Astrocyte (in vitro differentiated cells and primary cell): ENCODE measurements around the gene CD177. TPM values are rescaled to one million over a fixed set of nuclear protein-coding genes. Genes with fewer than 3 reads are reported as not detected.

Experiments used
- DNase-seq: peaks from one replicate; pipeline ENCODE4 v3.0.0-alpha.2; 2010; ENCODE audit warnings: low read depth
- FAIRE-seq: peaks from 2 replicates; lab custom pipeline; 2011; peaks lifted over from hg19 to GRCh38; lab: Jason Lieb, UNC
- H2AFZ ChIP-seq: 2 replicates; pipeline ENCODE4 v1.6.0; 2012; ENCODE audit warnings: low read depth, low read length, inconsistent platforms
- H3K27ac ChIP-seq: 2 replicates; pipeline ENCODE4 v1.5.1; 2011; ENCODE audit warnings: low read depth, low read length, inconsistent platforms
- H3K27me3 ChIP-seq: 2 replicates; pipeline ENCODE4 v1.6.0; 2011; ENCODE audit warnings: low read length, inconsistent platforms; ENCODE audit not compliant: insufficient read depth
- H3K36me3 ChIP-seq: 2 replicates; pipeline ENCODE4 v1.5.1; 2011; ENCODE audit warnings: low read length, inconsistent platforms; ENCODE audit not compliant: insufficient read depth
- H3K4me1 ChIP-seq: 2 replicates; pipeline ENCODE4 v1.5.1; 2011; ENCODE audit warnings: low read length, inconsistent platforms; ENCODE audit not compliant: insufficient read depth
- H3K4me2 ChIP-seq: 2 replicates; pipeline ENCODE4 v1.6.0; 2012; ENCODE audit warnings: low read length, inconsistent platforms
- H3K4me3 ChIP-seq: 2 replicates; pipeline ENCODE4 v1.5.1; 2011; ENCODE audit warnings: low read depth, mild to moderate bottlenecking, low read length, inconsistent platforms; ENCODE audit not compliant: insufficient read depth
- H3K79me2 ChIP-seq: 2 replicates; pipeline ENCODE4 v1.6.0; 2012; ENCODE audit warnings: mild to moderate bottlenecking, low read length, inconsistent platforms; ENCODE audit not compliant: insufficient read depth
- H3K9ac ChIP-seq: 2 replicates; pipeline ENCODE4 v1.6.0; 2012; ENCODE audit warnings: mild to moderate bottlenecking, low read length, inconsistent platforms
- H3K9me3 ChIP-seq: 2 replicates; pipeline ENCODE4 v1.5.1; 2012; ENCODE audit warnings: low read depth, mild to moderate bottlenecking, low read length, inconsistent platforms; ENCODE audit not compliant: insufficient read depth
- H4K20me1 ChIP-seq: 2 replicates; pipeline ENCODE4 v1.6.0; 2012; ENCODE audit warnings: low read length, inconsistent platforms; ENCODE audit not compliant: insufficient read depth
- H3K27ac Mint-ChIP-seq: one replicate; pipeline ENCODE4 v1.8.0; 2021; ENCODE audit warnings: mild to moderate bottlenecking, mixed read lengths; ENCODE audit not compliant: unreplicated experiment
- H3K27me3 Mint-ChIP-seq: one replicate; pipeline ENCODE4 v1.8.0; 2021; ENCODE audit warnings: low read depth, mixed read lengths; ENCODE audit not compliant: unreplicated experiment
- H3K36me3 Mint-ChIP-seq: one replicate; pipeline ENCODE4 v1.8.0; 2021; ENCODE audit warnings: low read depth, mixed read lengths; ENCODE audit not compliant: unreplicated experiment
- H3K4me1 Mint-ChIP-seq: one replicate; pipeline ENCODE4 v1.8.0; 2021; ENCODE audit warnings: low read depth, mixed read lengths; ENCODE audit not compliant: unreplicated experiment
- H3K4me3 Mint-ChIP-seq: one replicate; pipeline ENCODE4 v1.8.0; 2021; ENCODE audit warnings: mild to moderate bottlenecking, moderate library complexity, mixed read lengths; ENCODE audit not compliant: unreplicated experiment
- H3K9me3 Mint-ChIP-seq: one replicate; pipeline ENCODE4 v1.8.0; 2021; ENCODE audit warnings: mild to moderate bottlenecking, mixed read lengths; ENCODE audit not compliant: unreplicated experiment
- CTCF ChIP-seq: IDR thresholded peaks from 2 replicates; pipeline ENCODE4 v1.5.1; 2011; ENCODE audit warnings: low read depth, mild to moderate bottlenecking, inconsistent platforms, low read length, moderate library complexity; ENCODE audit not compliant: insufficient read depth
- EZH2 ChIP-seq: IDR thresholded peaks from 2 replicates; pipeline ENCODE4 v1.6.1; 2012; ENCODE audit warnings: mild to moderate bottlenecking, low read length, inconsistent platforms; ENCODE audit not compliant: insufficient read depth
- total RNA-seq: library from RNA; stranded (reverse); gene quantifications from 2 replicates; pipeline ENCODE4 v1.2.1, GENCODE V29; 2021

The CD177 gene
- total RNA-seq, 1 donor from 2014 or later, result not detected

- no peak for TF ChIP-seq CTCF
- TF ChIP-seq EZH2, result no peak
Measured at GRCh38 chr19:43406297-43406696, 52.8 kb downstream of the CD177 start.

GRCh38 chr19:43407416-43408005 lies 54.0 kb downstream of the CD177 start:
- no peak for DNase-seq
- Histone ChIP-seq H3K79me2 (no peaks in the 10 kb centered on the region), H3K4me2 (no peak overlapping the region), H3K27ac (no peak overlapping the region), H3K9ac (no peak overlapping the region), H4K20me1 (no peaks in the 10 kb centered on the region), H3K4me1 (no peaks in the 10 kb centered on the region), H2AFZ (no peak overlapping the region), H3K9me3 (no peaks in the 10 kb centered on the region), H3K27me3 (no peaks in the 10 kb centered on the region), H3K36me3 (no peaks in the 10 kb centered on the region), H3K4me3 (no peak overlapping the region)
- no peak for FAIRE-seq
- peaks cover 4% of the 10 kb centered on the region for H3K9me3 Mint-ChIP-seq
- H3K36me3 Mint-ChIP-seq, result no peaks in the 10 kb centered on the region
- no peaks in the 10 kb centered on the region for H3K4me1 Mint-ChIP-seq
- no peak overlapping the region for H3K4me3 Mint-ChIP-seq
- no peaks in the 10 kb centered on the region for H3K27me3 Mint-ChIP-seq
- H3K27ac Mint-ChIP-seq, result no peak overlapping the region
- TF ChIP-seq CTCF, result no peak
- TF ChIP-seq EZH2, result no peak

More at GRCh38 chr19:43406297-43406696, 52.8 kb downstream of the CD177 start:
- FAIRE-seq (no peak), DNase-seq (no peak)
- no peak overlapping the region for H2AFZ ChIP-seq
- H3K27me3 ChIP-seq, result no peaks in the 10 kb centered on the region
- H3K36me3 Mint-ChIP-seq, result no peaks in the 10 kb centered on the region
- H3K4me3 ChIP-seq, result no peak overlapping the region
- no peaks in the 10 kb centered on the region for H3K9me3 Mint-ChIP-seq
- H3K4me1 Mint-ChIP-seq, result no peaks in the 10 kb centered on the region
- no peak overlapping the region for H3K27ac Mint-ChIP-seq
- H3K4me1 ChIP-seq, result no peaks in the 10 kb centered on the region
- H3K79me2 ChIP-seq, result no peaks in the 10 kb centered on the region
- no peak overlapping the region for H3K4me3 Mint-ChIP-seq
- H3K27me3 Mint-ChIP-seq, result no peaks in the 10 kb centered on the region
- H3K4me2 ChIP-seq, result no peak overlapping the region
- H3K27ac ChIP-seq, result no peak overlapping the region
- no peaks in the 10 kb centered on the region for H3K9me3 ChIP-seq
- no peaks in the 10 kb centered on the region for H4K20me1 ChIP-seq
- H3K9ac ChIP-seq, result no peak overlapping the region
- H3K36me3 ChIP-seq, result no peaks in the 10 kb centered on the region

- H3K27ac ChIP-seq, result no peak overlapping the region
- H3K79me2 ChIP-seq, result no peaks in the 10 kb centered on the region
- peaks cover 4% of the 10 kb centered on the region for H3K9me3 Mint-ChIP-seq
- TF ChIP-seq CTCF (no peak), EZH2 (no peak)
- no peak overlapping the region for H3K9ac ChIP-seq
- FAIRE-seq (no peak), DNase-seq (no peak)
- no peak overlapping the region for H2AFZ ChIP-seq
- H3K27me3 ChIP-seq, result no peaks in the 10 kb centered on the region
- H3K27ac Mint-ChIP-seq, result no peak overlapping the region
- H3K4me3 ChIP-seq, result no peak overlapping the region
- H3K4me1 Mint-ChIP-seq, result no peaks in the 10 kb centered on the region
- H3K36me3 ChIP-seq, result no peaks in the 10 kb centered on the region
- no peaks in the 10 kb centered on the region for H3K27me3 Mint-ChIP-seq
- no peaks in the 10 kb centered on the region for H3K4me1 ChIP-seq
- no peaks in the 10 kb centered on the region for H4K20me1 ChIP-seq
- no peak overlapping the region for H3K4me2 ChIP-seq
- H3K36me3 Mint-ChIP-seq, result no peaks in the 10 kb centered on the region
- H3K9me3 ChIP-seq, result no peaks in the 10 kb centered on the region
- H3K4me3 Mint-ChIP-seq, result no peak overlapping the region
Measured at GRCh38 chr19:43408043-43408442, 54.6 kb downstream of the CD177 start.
